ENCODE measurements around the gene PMVK. TPM values are rescaled to one million over a fixed set of nuclear protein-coding genes. Genes with fewer than 3 reads are reported as not detected.

PMVK gene
- total RNA-seq (2013; cell fraction: nucleolus; rRNA removed) = 6.7 and 8.9 TPM in 2 replicates
- total RNA-seq (2014; rRNA removed) = 20.8 and 23.8 TPM in 2 replicates
- total RNA-seq (2014; rRNA removed; fragmentation: Illumina TruSeq; extraction: Trizol) = 33.2 and 33.3 TPM in 2 replicates
- 72.5 and 74.7 TPM in 2 replicates for total RNA-seq (2021)
- polyA plus RNA-seq (2011; ENCODE audit: low read depth) = 26.9 TPM
- polyA plus RNA-seq (2011; rRNA removed) = 42.8 and 65.7 TPM in 2 replicates
- 67.0 and 92.4 TPM in 2 replicates for polyA plus RNA-seq (2011; cell fraction: cytosol; rRNA removed)
- 28.9 and 37.2 TPM in 2 replicates for polyA plus RNA-seq (2011; cell fraction: nucleus; rRNA removed)
- 61.9 and 67.4 TPM in 2 replicates for polyA plus RNA-seq (2012)
- 15.1 and 31.1 TPM in 2 replicates for polyA plus RNA-seq (2014; fragmentation: Illumina TruSeq; extraction: Trizol)
- 10 to 100 TPM in 1 of 2 experiments, 1 to 10 TPM in 1; 6.0 to 28.8 TPM for polyA plus RNA-seq (2014; fragmentation: Nextera tagmentation; extraction: Ambion mirVana)
- 90.4 and 94.3 TPM in 2 replicates for polyA plus RNA-seq (2014; rRNA removed)
- 100 to 1,000 TPM; 118 to 121 TPM for polyA plus RNA-seq (2016; fragmentation: Nextera tagmentation; extraction: Ambion mirVana)
- 18.7 and 34.0 TPM in 2 replicates for polyA minus RNA-seq (2011; rRNA and poly(A)+ RNA removed)
- 16.2 and 16.8 TPM in 2 replicates for polyA minus RNA-seq (2011; cell fraction: cytosol; rRNA and poly(A)+ RNA removed)
- 7.4 and 13.5 TPM in 2 replicates for polyA minus RNA-seq (2011; cell fraction: nucleus; rRNA and poly(A)+ RNA removed)
- Bru-seq, nascent RNA = percentile 70 among the genes with signal in this experiment
- BruChase-seq, experiment 1, labeled RNA remaining after a 6-hour chase = percentile 72 among the genes with signal in this experiment
- percentile 71 among the genes with signal in this experiment for BruChase-seq, experiment 2, labeled RNA remaining after a 2-hour chase
- long read RNA-seq, experiment 1, transcript PMVK-201 (5 exons, 1,280 nt) = major isoform, 48 of 75 reads
- long read RNA-seq, experiment 1, partial matches to known transcripts = 1 of 75 reads
- long read RNA-seq, experiment 1, other reads (novel, unspliced or antisense) = 26 of 75 reads
- long read RNA-seq, experiment 2, transcript PMVK-201 (5 exons, 1,280 nt) = major isoform, 24 of 38 reads
- long read RNA-seq, experiment 2, partial matches to known transcripts = 4 of 38 reads
- long read RNA-seq, experiment 2, other reads (novel, unspliced or antisense) = 10 of 38 reads

GRCh38 chr1:154936555-154937084 is at the start of gene PMVK:
PMVK (minus strand) TSS chr1:154936719; CDS start chr1:154936685, 34 bp downstream.
- H3K4me1 ChIP-seq (ENCODE audit: control insufficient read depth, insufficient read depth, low read length) = peaks cover 38% of the 10 kb centered on the region
- H3K9ac ChIP-seq (ENCODE audit: control insufficient read depth, insufficient read depth, low read length) = peak within 1 kb of the TSS; percentile 97
- peak within 1 kb of the TSS; percentile 100 for H2AFZ ChIP-seq (ENCODE audit: control insufficient read depth, low read depth, low read length)
- peak within 1 kb of the TSS; percentile 87 for H3K4me3 ChIP-seq
- peak within 1 kb of the TSS; percentile 97 for H3K4me2 ChIP-seq (ENCODE audit: control insufficient read depth, insufficient read depth)
- no TSS peak for BruUV-seq (replicated peaks)
- peak within 1 kb of the TSS; percentile 100 for H3K27ac ChIP-seq (ENCODE audit: control insufficient read depth, insufficient read depth)
- FAIRE-seq (no peak), DNase-seq (ENCODE audit: low read depth, low spot score) (peak; percentile 84), ATAC-seq (peak; percentile 79)
- H3K79me2 ChIP-seq (ENCODE audit: control insufficient read depth, insufficient read depth, low read length) = peaks cover 62% of the 10 kb centered on the region
- ChIA-PET SMC1A (ENCODE audit: uncharacterized antibody, unreplicated experiment) (interaction anchor here (0.9 to 3.2 kb wide), 12 partner anchors 9 to 265 kb away, joined by 3 to 14 read pairs (median 4); partner anchors contain the start of genes KCNN3 and PBXIP1), CTCF (interaction anchor here (0.6 to 3.5 kb wide), 25 partner anchors 16 to 602 kb away, joined by 3 to 20 read pairs (median 5); partner anchors contain the start of genes ADAM15, FLAD1, KRTCAP2 and PBXIP1), RAD21 (ENCODE audit: unreplicated experiment) (interaction anchor here (0.6 to 2.6 kb wide), 19 partner anchors 9 to 377 kb away, joined by 3 to 12 read pairs (median 4); partner anchors contain the start of genes CKS1B, PBXIP1, PYGO2 and SHC1), POLR2A (interaction anchor here (0.6 to 2.9 kb wide), 26 partner anchors 8 to 331 kb away, joined by 3 to 19 read pairs (median 4); partner anchors contain the start of genes ADAR, CKS1B, FLAD1 and KCNN3)
- in situ Hi-C loops (cut with MboI) (no loop called here), intact Hi-C loops (cut with micrococcal nuclease; ENCODE audit: unreplicated experiment) (loop anchor here (2.0 kb wide), 2 partner anchors 24 to 64 kb away; partner anchors contain the start of gene PYGO2)
- H3K36me3 ChIP-seq (ENCODE audit: control insufficient read depth in 2 of 2, insufficient read depth in 2 of 2, low read length in 1 of 2) = no peaks in the 10 kb centered on the region; a peak in 1 of 4 replicates
- no peaks in the 10 kb centered on the region for H4K20me1 ChIP-seq (ENCODE audit: control insufficient read depth, insufficient read depth)
- WGBS (ENCODE audit: insufficient coverage, insufficient replicate concordance, low lambda C conversion rate, missing lambda C conversion rate) = under 1% methylated on average over 39 of the region's 45 CpGs
- no peaks in the 10 kb centered on the region for H3K27me3 ChIP-seq (replicated peaks in 1 of 2; ENCODE audit: control insufficient read depth in 2 of 2, insufficient read depth in 2 of 2, low read length in 1 of 2)
- H3K9me3 ChIP-seq (replicated peaks; ENCODE audit: control insufficient read depth, insufficient read depth, low read length) = no peaks in the 10 kb centered on the region
- TF ChIP-seq USF1 (IDR thresholded peaks at IDR 0.05; ENCODE audit: borderline replicate concordance, extremely low read length, insufficient read depth, low read depth, low read length) (no peak), RAD51 (IDR thresholded peaks at IDR 0.05) (no peak), NRF1 (conservative IDR thresholded peaks at IDR 0.05; ENCODE audit: low read depth, low read length) (no peak), ZBTB11 (CRISPR knock-in tag; IDR thresholded peaks at IDR 0.05) (no peak), TCF3 (IDR thresholded peaks at IDR 0.05; ENCODE audit: borderline replicate concordance, insufficient read depth, low read depth, low read length) (0 out of 2 replicates have a peak, but pooled peaks have one; percentile 53), CHD1 (IDR thresholded peaks at IDR 0.05; ENCODE audit: low read depth, low read length) (no peak), MYC (IDR thresholded peaks at IDR 0.05; ENCODE audit: insufficient read depth, insufficient read length, insufficient replicate concordance, low read length, severe bottlenecking) (no peak), CEBPB (IDR thresholded peaks at IDR 0.05; ENCODE audit: borderline replicate concordance in 1 of 2, low read depth in 2 of 2, low read length in 2 of 2) (no peak), E2F4 (IDR thresholded peaks at IDR 0.05; ENCODE audit: low read depth, low read length) (no peak), PML (IDR thresholded peaks at IDR 0.05; ENCODE audit: low read length) (no peak), NFIC (IDR thresholded peaks at IDR 0.05; ENCODE audit: low read depth, low read length) (no peak)
